IMR-90 (cell line): ENCODE measurements around the gene SHISA3.

Source experiments
- CTCF ChIP-seq: conservative IDR thresholded peaks from 2 replicates; pipeline ENCODE4 v1.5.1; 2012; ENCODE audit warnings: mild to moderate bottlenecking, low read depth, low read length, improper control_type of control experiment
- NFE2L2 ChIP-seq: fragments of 150-350 bp; IDR thresholded peaks from 2 replicates; pipeline ENCODE4 v1.6.1; 2016; ENCODE audit warnings: low read depth, mild to moderate bottlenecking, low read length
- POLR2A ChIP-seq: IDR thresholded peaks from 2 replicates; pipeline ENCODE4 v1.6.1; 2012; ENCODE audit warnings: mild to moderate bottlenecking, low read depth, low read length
- RAD21 ChIP-seq: IDR thresholded peaks from 2 replicates; pipeline ENCODE4 v1.6.1; 2012; ENCODE audit warnings: low read length, improper control_type of control experiment

GRCh38 chr4:42363614-42364013 lies 33.7 kb upstream of the SHISA3 start:
- TF ChIP-seq POLR2A (no peak), CTCF (no peak), NFE2L2 (no peak), RAD21 (no peak)
